ENCODE results near the gene WNT5B. TPM values are rescaled to one million over a fixed set of nuclear protein-coding genes. Genes with fewer than 3 reads are reported as not detected.
A peak's percentile ranks its signal among the peaks of the same experiment; 100 is the strongest.

Gene WNT5B
- polyA plus RNA-seq, 1 donor (not counting 4 experiments of a cell fraction or from before 2014, with no cell fraction given), result 12.3 TPM

- Histone ChIP-seq H4K20me1 (ENCODE audit: control insufficient read depth, extremely low read depth, insufficient read depth, low read length) (no peaks in the 10 kb centered on the region), H3K4me2 (ENCODE audit: control insufficient read depth, extremely low read depth, insufficient read depth, low read depth, low read length) (peak within 1 kb of the TSS; percentile 92), H3K27ac (ENCODE audit: control insufficient read depth, insufficient read depth, low read length) (peak within 1 kb of the TSS; percentile 90), H3K9me1 (ENCODE audit: control insufficient read depth, extremely low read depth, insufficient read depth, low read length) (no peaks in the 10 kb centered on the region), H3K9me3 (ENCODE audit: control insufficient read depth, low read depth, low read length) (no peaks in the 10 kb centered on the region), H3K36me3 (ENCODE audit: control insufficient read depth in 2 of 2, extremely low read depth in 1 of 2, insufficient read depth in 2 of 2, low read length in 2 of 2) (no peaks in the 10 kb centered on the region), H3K4me1 (ENCODE audit: control insufficient read depth, extremely low read depth, insufficient read depth, low read length) (peaks cover 5% of the 10 kb centered on the region), H2AFZ (ENCODE audit: control insufficient read depth, low read length) (peak within 1 kb of the TSS; percentile 88), H3K4me3 (ENCODE audit: control insufficient read depth in 2 of 3, extremely low read depth in 1 of 3, insufficient read depth in 2 of 3, low read depth in 1 of 3, low read length in 3 of 3) (peak within 1 kb of the TSS; percentile 88 to 100 (median 100)), H3K27me3 (ENCODE audit: control insufficient read depth, extremely low read depth, insufficient read depth, low read length) (no peaks in the 10 kb centered on the region), H3K9ac (ENCODE audit: control insufficient read depth, extremely low read depth, insufficient read depth, low read length) (peak within 1 kb of the TSS; percentile 94), H3K79me2 (ENCODE audit: control insufficient read depth, insufficient read depth, low read length) (peaks cover 46% of the 10 kb centered on the region)
- dilution Hi-C loops (cut with MboI; ENCODE audit: extremely low pct_ligation_motif_present, low sequenced_read_pairs), result no loop called here
- FAIRE-seq (peak; percentile 65), DNase-seq (ENCODE audit: low read depth, low spot score) (peak; percentile 62)
- TF ChIP-seq, protein P1, sequence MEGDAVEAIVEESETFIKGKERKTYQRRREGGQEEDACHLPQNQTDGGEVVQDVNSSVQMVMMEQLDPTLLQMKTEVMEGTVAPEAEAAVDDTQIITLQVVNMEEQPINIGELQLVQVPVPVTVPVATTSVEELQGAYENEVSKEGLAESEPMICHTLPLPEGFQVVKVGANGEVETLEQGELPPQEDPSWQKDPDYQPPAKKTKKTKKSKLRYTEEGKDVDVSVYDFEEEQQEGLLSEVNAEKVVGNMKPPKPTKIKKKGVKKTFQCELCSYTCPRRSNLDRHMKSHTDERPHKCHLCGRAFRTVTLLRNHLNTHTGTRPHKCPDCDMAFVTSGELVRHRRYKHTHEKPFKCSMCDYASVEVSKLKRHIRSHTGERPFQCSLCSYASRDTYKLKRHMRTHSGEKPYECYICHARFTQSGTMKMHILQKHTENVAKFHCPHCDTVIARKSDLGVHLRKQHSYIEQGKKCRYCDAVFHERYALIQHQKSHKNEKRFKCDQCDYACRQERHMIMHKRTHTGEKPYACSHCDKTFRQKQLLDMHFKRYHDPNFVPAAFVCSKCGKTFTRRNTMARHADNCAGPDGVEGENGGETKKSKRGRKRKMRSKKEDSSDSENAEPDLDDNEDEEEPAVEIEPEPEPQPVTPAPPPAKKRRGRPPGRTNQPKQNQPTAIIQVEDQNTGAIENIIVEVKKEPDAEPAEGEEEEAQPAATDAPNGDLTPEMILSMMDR (optimal IDR thresholded peaks at IDR 0.05 in 1 of 3, IDR thresholded peaks at IDR 0.05 in 1 of 3, conservative IDR thresholded peaks at IDR 0.05 in 1 of 3; ENCODE audit: extremely low read depth in 1 of 3, insufficient read depth in 2 of 3, low read length in 3 of 3), result no peak
- no peak for TF ChIP-seq EZH2 (IDR thresholded peaks at IDR 0.05; ENCODE audit: low read length)
Observed at GRCh38 chr12:1690578-1691122, 61.6 kb downstream of the WNT5B start, which contains the start of gene ADIPOR2. Gene ADIPOR2, plus strand, starts transcription at chr12:1691070. Its CDS starts 63,274 bp downstream, at chr12:1754344.

- Histone ChIP-seq H3K27me3 (ENCODE audit: control insufficient read depth, extremely low read depth, insufficient read depth, low read length) (no peaks in the 10 kb centered on the region), H3K79me2 (ENCODE audit: control insufficient read depth, insufficient read depth, low read length) (peaks cover 54% of the 10 kb centered on the region), H3K9me1 (ENCODE audit: control insufficient read depth, extremely low read depth, insufficient read depth, low read length) (peaks cover 2% of the 10 kb centered on the region), H3K27ac (ENCODE audit: control insufficient read depth, insufficient read depth, low read length) (peak overlapping the region; percentile 90), H3K9ac (ENCODE audit: control insufficient read depth, extremely low read depth, insufficient read depth, low read length) (peak overlapping the region; percentile 94), H3K4me3 (ENCODE audit: control insufficient read depth in 2 of 3, extremely low read depth in 1 of 3, insufficient read depth in 2 of 3, low read depth in 1 of 3, low read length in 3 of 3) (peak overlapping the region; percentile 88 to 100 (median 100)), H3K9me3 (ENCODE audit: control insufficient read depth, low read depth, low read length) (no peaks in the 10 kb centered on the region), H3K4me2 (ENCODE audit: control insufficient read depth, extremely low read depth, insufficient read depth, low read depth, low read length) (peak overlapping the region; percentile 92), H3K36me3 (ENCODE audit: control insufficient read depth in 2 of 2, extremely low read depth in 1 of 2, insufficient read depth in 2 of 2, low read length in 2 of 2) (peaks cover under 1 to 1% of the 10 kb centered on the region in 2 experiments), H2AFZ (ENCODE audit: control insufficient read depth, low read length) (peak overlapping the region; percentile 73), H3K4me1 (ENCODE audit: control insufficient read depth, extremely low read depth, insufficient read depth, low read length) (peaks cover 7% of the 10 kb centered on the region), H4K20me1 (ENCODE audit: control insufficient read depth, extremely low read depth, insufficient read depth, low read length) (peaks cover 3% of the 10 kb centered on the region)
- DNase-seq (ENCODE audit: low read depth, low spot score), result no peak
- FAIRE-seq, result no peak
- TF ChIP-seq, protein P1 (optimal IDR thresholded peaks at IDR 0.05 in 1 of 3, IDR thresholded peaks at IDR 0.05 in 1 of 3, conservative IDR thresholded peaks at IDR 0.05 in 1 of 3; ENCODE audit: extremely low read depth in 1 of 3, insufficient read depth in 2 of 3, low read length in 3 of 3), result no peak
- TF ChIP-seq EZH2 (IDR thresholded peaks at IDR 0.05; ENCODE audit: low read length), result no peak
- dilution Hi-C loops (cut with MboI; ENCODE audit: extremely low pct_ligation_motif_present, low sequenced_read_pairs), result no loop called here
Observed at GRCh38 chr12:1691123-1692007, 62.3 kb downstream of the WNT5B start.

All from keratinocyte (primary cell).